Subcutaneous abdominal adipose tissue (tissue), 5 donors: ENCODE data around the gene KMT2C.

ENCODE experiments used
- H3K27ac ChIP-seq: one replicate; pipeline ENCODE4 v1.7.0; 2013; ENCODE audit warnings: low read depth, mild to moderate bottlenecking, inconsistent platforms, low read length, moderate library complexity
- H3K27me3 ChIP-seq, 5 donors: one replicate each; pipeline ENCODE4 v1.7.0; 2013; ENCODE audit warnings: low read length in 5 of 5, inconsistent platforms in 1 of 5; ENCODE audit not compliant: control insufficient read depth in 5 of 5, insufficient read depth in 4 of 5
- H3K36me3 ChIP-seq, 5 donors: one replicate each; pipeline ENCODE4 v1.7.0; 2013; ENCODE audit warnings: low read length in 5 of 5; ENCODE audit not compliant: control insufficient read depth in 5 of 5, insufficient read depth in 5 of 5
- H3K4me1 ChIP-seq, 5 donors: one replicate each; pipeline ENCODE4 v1.7.0; 2013; ENCODE audit warnings: low read length in 5 of 5, mild to moderate bottlenecking in 3 of 5, moderate library complexity in 1 of 5; ENCODE audit not compliant: control insufficient read depth in 5 of 5, insufficient read depth in 5 of 5
- H3K4me3 ChIP-seq, 5 donors: one replicate each; pipeline ENCODE4 v1.7.0; 2013; ENCODE audit warnings: low read length in 5 of 5, low read depth in 1 of 5
- H3K9ac ChIP-seq, 5 donors: one replicate each; pipeline ENCODE4 v1.7.0; 2013; ENCODE audit warnings: low read length in 5 of 5, mild to moderate bottlenecking in 4 of 5, moderate library complexity in 3 of 5
- H3K9me3 ChIP-seq, 5 donors: one replicate each; pipeline ENCODE4 v1.7.0; 2013; ENCODE audit warnings: low read length in 5 of 5; ENCODE audit not compliant: control insufficient read depth in 5 of 5
- donor health status: healthy.
- donor health status: healthy.
- donor health status: healthy.
- donor health status: healthy.
- donor health status: healthy.

The KMT2C gene

GRCh38 chr7:152342796-152343195, 93.0 kb downstream of the KMT2C start:
- H3K27me3 ChIP-seq, result no peaks in the 10 kb centered on the region
- peaks cover 0 to 31% (median 10%) of the 10 kb centered on the region in 5 donors for H3K4me1 ChIP-seq
- peak overlapping the region in 1 of 5 donors; percentile 47 for H3K9ac ChIP-seq
- peaks cover 0 to 2% (median 0%) of the 10 kb centered on the region in 5 donors for H3K9me3 ChIP-seq
- no peak overlapping the region for H3K4me3 ChIP-seq
- peaks cover 3 to 11% (median 4%) of the 10 kb centered on the region in 5 donors for H3K36me3 ChIP-seq
- H3K27ac ChIP-seq, result no peak overlapping the region

GRCh38 chr7:152341914-152342236, 93.9 kb downstream of the KMT2C start:
- H3K4me3 ChIP-seq, result no peak overlapping the region
- H3K27ac ChIP-seq, result no peak overlapping the region
- H3K27me3 ChIP-seq, result no peaks in the 10 kb centered on the region
- peaks cover 0 to 7% (median 0%) of the 10 kb centered on the region in 5 donors for H3K36me3 ChIP-seq
- H3K4me1 ChIP-seq, result peaks cover 0 to 39% (median 18%) of the 10 kb centered on the region in 5 donors
- no peaks in the 10 kb centered on the region for H3K9me3 ChIP-seq
- H3K9ac ChIP-seq, result no peak overlapping the region

GRCh38 chr7:152341039-152341913, 94.5 kb downstream of the KMT2C start:
- H3K27ac ChIP-seq, result no peak overlapping the region
- H3K9me3 ChIP-seq, result no peaks in the 10 kb centered on the region
- H3K36me3 ChIP-seq, result peaks cover 0 to 6% (median 0%) of the 10 kb centered on the region in 5 donors
- no peaks in the 10 kb centered on the region for H3K27me3 ChIP-seq
- H3K4me1 ChIP-seq, result peaks cover 0 to 45% (median 24%) of the 10 kb centered on the region in 5 donors
- no peak overlapping the region for H3K4me3 ChIP-seq
- H3K9ac ChIP-seq, result peak overlapping the region in 2 of 5 donors; percentile 25 to 46

- no peaks in the 10 kb centered on the region for H3K9me3 ChIP-seq
- peaks cover 0 to 49% (median 31%) of the 10 kb centered on the region in 5 donors for H3K4me1 ChIP-seq
- H3K27ac ChIP-seq, result no peak overlapping the region
- H3K4me3 ChIP-seq, result no peak overlapping the region
- peaks cover 0 to 6% (median 0%) of the 10 kb centered on the region in 5 donors for H3K36me3 ChIP-seq
- H3K27me3 ChIP-seq, result no peaks in the 10 kb centered on the region
- H3K9ac ChIP-seq, result peak overlapping the region in 1 of 5 donors; percentile 25
Measured at GRCh38 chr7:152340161-152340560, 95.6 kb downstream of the KMT2C start.

GRCh38 chr7:152338561-152338960, 97.2 kb downstream of the KMT2C start:
- Histone ChIP-seq H3K27me3 (no peaks in the 10 kb centered on the region), H3K36me3 (peaks cover 0 to 4% (median 0%) of the 10 kb centered on the region in 5 donors), H3K9ac (no peak overlapping the region), H3K4me1 (peaks cover 0 to 49% (median 31%) of the 10 kb centered on the region in 5 donors), H3K9me3 (no peaks in the 10 kb centered on the region), H3K4me3 (no peak overlapping the region), H3K27ac (no peak overlapping the region)

GRCh38 chr7:152336754-152337368, 98.9 kb downstream of the KMT2C start:
- H3K4me1 ChIP-seq, result peaks cover 0 to 49% (median 27%) of the 10 kb centered on the region in 5 donors
- no peak overlapping the region for H3K27ac ChIP-seq
- peak overlapping the region in 1 of 5 donors; percentile 51 for H3K4me3 ChIP-seq
- H3K36me3 ChIP-seq, result no peaks in the 10 kb centered on the region
- no peaks in the 10 kb centered on the region for H3K9me3 ChIP-seq
- H3K27me3 ChIP-seq, result no peaks in the 10 kb centered on the region
- no peak overlapping the region for H3K9ac ChIP-seq

- Histone ChIP-seq H3K4me1 (peaks cover 0 to 43% (median 23%) of the 10 kb centered on the region in 5 donors), H3K27me3 (no peaks in the 10 kb centered on the region), H3K9me3 (no peaks in the 10 kb centered on the region), H3K4me3 (peak overlapping the region in 4 of 5 donors; percentile 6 to 51 (median 34)), H3K36me3 (no peaks in the 10 kb centered on the region), H3K9ac (peak overlapping the region in 2 of 5 donors; percentile 41 to 53), H3K27ac (peak overlapping the region; percentile 19)
Measured at GRCh38 chr7:152335900-152336571, 99.8 kb downstream of the KMT2C start.

GRCh38 chr7:152333134-152333533, 102.7 kb downstream of the KMT2C start:
- no peak overlapping the region for H3K4me3 ChIP-seq
- no peak overlapping the region for H3K27ac ChIP-seq
- H3K4me1 ChIP-seq, result peaks cover 0 to 35% (median 25%) of the 10 kb centered on the region in 5 donors
- no peaks in the 10 kb centered on the region for H3K9me3 ChIP-seq
- H3K9ac ChIP-seq, result no peak overlapping the region
- no peaks in the 10 kb centered on the region for H3K27me3 ChIP-seq
- peaks cover 10 to 20% (median 14%) of the 10 kb centered on the region in 5 donors for H3K36me3 ChIP-seq

GRCh38 chr7:152330827-152331226, 105.0 kb downstream of the KMT2C start:
- Histone ChIP-seq H3K4me1 (peaks cover 0 to 16% (median 9%) of the 10 kb centered on the region in 5 donors), H3K27ac (no peak overlapping the region), H3K4me3 (no peak overlapping the region), H3K36me3 (peaks cover 10 to 28% (median 20%) of the 10 kb centered on the region in 5 donors), H3K9me3 (no peaks in the 10 kb centered on the region), H3K27me3 (no peaks in the 10 kb centered on the region), H3K9ac (no peak overlapping the region)
